Suprapubic skin (tissue), 4 donors: ENCODE measurements around the gene LRRN4CL.

Experiments used
- CTCF ChIP-seq, 2 donors: fragments of 200-600 bp in 1 of 2; fragments of 450-650 bp in 1 of 2; sonication (generic) in 1 of 2; IDR thresholded peaks; one replicate each; pipeline ENCODE4 v1.5.1; 2016 to 2019; ENCODE audit warnings: antibody characterized with exemption in 2 of 2, mild to moderate bottlenecking in 1 of 2, moderate library complexity in 1 of 2
- EP300 ChIP-seq: sonication (generic); formaldehyde crosslinking; IDR thresholded peaks from one replicate; pipeline ENCODE4 v1.6.1; 2017; ENCODE audit warnings: antibody characterized with exemption
- POLR2A ChIP-seq, 2 donors: fragments of 450-650 bp; IDR thresholded peaks; one replicate each; pipeline ENCODE4 v1.6.1; 2017; ENCODE audit warnings: antibody characterized with exemption in 2 of 2, mild to moderate bottlenecking in 2 of 2, moderate library complexity in 2 of 2
- POLR2AphosphoS5 ChIP-seq, 3 donors: sonication (generic); formaldehyde crosslinking; IDR thresholded peaks; one replicate each; pipeline ENCODE4 v1.6.1; 2017; ENCODE audit warnings: antibody characterized with exemption in 3 of 3

GRCh38 chr11:62647609-62648005, 41.7 kb downstream of the LRRN4CL start:
- no peak for TF ChIP-seq CTCF (IDR thresholded peaks at IDR 0.05)
- no peak for TF ChIP-seq EP300
- no peak for TF ChIP-seq POLR2A (IDR thresholded peaks at IDR 0.05)
- no peak for TF ChIP-seq POLR2AphosphoS5 (IDR thresholded peaks at IDR 0.05)
